PC-3 (cell line): Measurements from ENCODE around the gene STIL. TPM values are rescaled to one million over a fixed set of nuclear protein-coding genes. Genes with fewer than 3 reads are reported as not detected.
A peak's percentile ranks its signal among the peaks of the same experiment; 100 is the strongest.

ENCODE experiments used
- ATAC-seq: fragments of 200-7000 bp; cut with Tn5 transposase; 2 replicates; pipeline ENCODE4 v1.9.1; 2020; ENCODE audit warnings: mild to moderate bottlenecking, moderate library complexity
- BruUV-seq: library from RNA; stranded (reverse); fragments of 400-500 nt; replicated peaks from 2 replicates; lab custom pipeline; 2021; lab: Mats Ljungman, UMichigan
- CTCF ChIA-PET: fragments of 300-600 bp; sonication (Branson Sonifier 250); formaldehyde crosslinking; loops from one replicate; lab custom pipeline; 2022; ENCODE audit warnings: antibody characterized with exemption; lab: Charles Lee
- POLR2A ChIA-PET: fragments of 300-600 bp; sonication (Branson Sonifier 250); formaldehyde crosslinking; loops from one replicate; lab custom pipeline; 2022; ENCODE audit warnings: antibody characterized with exemption; ENCODE audit not compliant: unreplicated experiment; lab: Charles Lee
- DNase-seq: peaks from one replicate; pipeline ENCODE4 v3.0.0-alpha.2; 2015
- H2AFZ ChIP-seq: fragments of 300-600 bp; sonication (generic); 2 replicates; pipeline ENCODE4 v1.6.0; 2016; ENCODE audit warnings: antibody characterized with exemption, low read length
- H3F3A ChIP-seq: fragments of 300-600 bp; sonication (generic); one replicate; pipeline ENCODE4 v1.6.0; 2017; ENCODE audit warnings: antibody characterized with exemption, low read length, control low read depth, mild to moderate bottlenecking; ENCODE audit not compliant: unreplicated experiment
- H3K27ac ChIP-seq: fragments of 300-600 bp; sonication (generic); 2 replicates; pipeline ENCODE4 v1.5.1; 2016; ENCODE audit warnings: mild to moderate bottlenecking, low read length
- H3K27me3 ChIP-seq: fragments of 300-600 bp; sonication (generic); 2 replicates; pipeline ENCODE4 v1.6.1; 2016; ENCODE audit warnings: low read length, mixed read lengths
- H3K36me3 ChIP-seq: fragments of 300-600 bp; sonication (generic); 2 replicates; pipeline ENCODE4 v1.6.1; 2016; ENCODE audit warnings: low read depth, mixed run types, low read length, mixed read lengths
- H3K4me1 ChIP-seq: fragments of 300-600 bp; sonication (generic); 2 replicates; pipeline ENCODE4 v1.5.1; 2016; ENCODE audit warnings: low read length; ENCODE audit not compliant: insufficient read depth
- H3K4me2 ChIP-seq: fragments of 300-600 bp; sonication (generic); 2 replicates; pipeline ENCODE4 v1.6.0; 2016; ENCODE audit warnings: low read length
- H3K4me3 ChIP-seq: fragments of 300-600 bp; sonication (generic); 2 replicates; pipeline ENCODE4 v1.5.1; 2016; ENCODE audit warnings: mild to moderate bottlenecking, low read length, mixed read lengths
- H3K79me2 ChIP-seq: fragments of 300-600 bp; sonication (generic); 2 replicates; pipeline ENCODE4 v1.6.1; 2017; ENCODE audit warnings: low read length, mixed read lengths
- H3K9ac ChIP-seq: fragments of 300-600 bp; sonication (generic); 2 replicates; pipeline ENCODE4 v1.6.0; 2016; ENCODE audit warnings: mild to moderate bottlenecking, low read length
- H3K9me2 ChIP-seq: fragments of 300-600 bp; sonication (generic); replicated peaks from 2 replicates; pipeline ENCODE4 v1.6.1; 2016; ENCODE audit warnings: mixed run types, low read length, mixed read lengths
- H3K9me3 ChIP-seq: fragments of 300-600 bp; sonication (generic); 2 replicates; pipeline ENCODE4 v1.6.1; 2016; ENCODE audit warnings: low read length, mixed read lengths
- H4K20me1 ChIP-seq: fragments of 300-600 bp; sonication (generic); 2 replicates; pipeline ENCODE4 v1.6.1; 2016; ENCODE audit warnings: low read length, mixed read lengths
- EZH2 ChIP-seq: fragments of 300-600 bp; sonication (generic); IDR thresholded peaks from one replicate; pipeline ENCODE4 v1.6.1; 2017; ENCODE audit warnings: antibody characterized with exemption, mild to moderate bottlenecking, low read length; ENCODE audit not compliant: unreplicated experiment
- EZH2phosphoT487 ChIP-seq: fragments of 300-600 bp; sonication (generic); IDR thresholded peaks from 2 replicates; pipeline ENCODE4 v1.6.1; 2018; ENCODE audit warnings: mild to moderate bottlenecking, antibody characterized with exemption, low read length, borderline replicate concordance
- intact Hi-C: fragments of 100-400 bp; cut with micrococcal nuclease; formaldehyde crosslinking; loops from 2 replicates; pipeline ENCODE4 v1.9.0; 2023
- total RNA-seq: library from RNA; depleted of rRNA; stranded (reverse); fragments of >200 nt; gene quantifications from 2 replicates; pipeline ENCODE4 v1.2.3, GENCODE V29; 2014
- TF ChIP-seq, protein P1 (sequence below): fragments of 300-600 bp; sonication (generic); conservative IDR thresholded peaks from 2 replicates; pipeline ENCODE4 v1.5.1; 2017; ENCODE audit warnings: antibody characterized with exemption, low read depth, mild to moderate bottlenecking, low read length

Gene STIL
- total RNA-seq, 1 experiment from 2014 or later = 32.0 TPM

DNA sequence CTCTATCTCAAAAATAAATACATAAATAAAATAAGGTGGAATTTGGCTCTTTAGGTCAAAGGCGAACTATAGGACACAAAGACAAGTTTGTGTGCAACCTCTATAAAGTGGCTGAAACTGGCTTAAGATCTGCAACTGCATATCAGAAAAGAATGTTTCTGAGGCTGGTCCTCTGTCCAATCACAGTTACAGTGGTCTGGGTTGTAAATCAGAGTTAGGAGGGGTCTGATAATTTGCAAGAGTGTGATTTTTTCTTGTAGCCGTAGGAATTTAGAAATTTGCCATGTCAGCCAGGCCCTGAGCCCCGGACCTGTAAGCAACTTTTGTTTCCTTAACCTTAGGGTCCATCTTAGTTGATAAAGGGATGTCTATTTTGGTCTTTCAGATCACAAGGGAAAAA is 47.4 kb upstream of the STIL start:
- no peaks in the 10 kb centered on the region for H3F3A ChIP-seq
- intact Hi-C loops = no loop called here

GRCh38 chr1:47351305-47351704 is 37.4 kb upstream of the STIL start:
- Histone ChIP-seq H2AFZ (no peak overlapping the region), H3K36me3 (peaks cover 3% of the 10 kb centered on the region; the same call in 1 of the 2 replicates), H3K4me3 (no peak overlapping the region), H3K27me3 (no peaks in the 10 kb centered on the region), H3K4me1 (no peaks in the 10 kb centered on the region), H3K79me2 (peaks cover 80% of the 10 kb centered on the region), H3K27ac (peak overlapping the region; percentile 23; the same call in 1 of the 2 replicates), H4K20me1 (no peaks in the 10 kb centered on the region), H3K4me2 (no peak overlapping the region), H3K9ac (no peak overlapping the region), H3K9me2 (no peaks in the 10 kb centered on the region), H3K9me3 (no peaks in the 10 kb centered on the region), H3F3A (no peaks in the 10 kb centered on the region)
- intact Hi-C loops = no loop called here
- POLR2A ChIA-PET = no interaction called here
- no TSS peak for BruUV-seq
- CTCF ChIA-PET = interaction anchor here (0.7 kb wide), 1 partner anchor 88 kb away, joined by 8 read pairs; no protein-coding TSS in a partner anchor
- ATAC-seq = 0 out of 2 replicates have a peak, but pooled peaks have one; percentile 13
- DNase-seq = peak; percentile 34
- no peak for TF ChIP-seq EZH2
- no peak for TF ChIP-seq EZH2phosphoT487
- TF ChIP-seq, protein P1, sequence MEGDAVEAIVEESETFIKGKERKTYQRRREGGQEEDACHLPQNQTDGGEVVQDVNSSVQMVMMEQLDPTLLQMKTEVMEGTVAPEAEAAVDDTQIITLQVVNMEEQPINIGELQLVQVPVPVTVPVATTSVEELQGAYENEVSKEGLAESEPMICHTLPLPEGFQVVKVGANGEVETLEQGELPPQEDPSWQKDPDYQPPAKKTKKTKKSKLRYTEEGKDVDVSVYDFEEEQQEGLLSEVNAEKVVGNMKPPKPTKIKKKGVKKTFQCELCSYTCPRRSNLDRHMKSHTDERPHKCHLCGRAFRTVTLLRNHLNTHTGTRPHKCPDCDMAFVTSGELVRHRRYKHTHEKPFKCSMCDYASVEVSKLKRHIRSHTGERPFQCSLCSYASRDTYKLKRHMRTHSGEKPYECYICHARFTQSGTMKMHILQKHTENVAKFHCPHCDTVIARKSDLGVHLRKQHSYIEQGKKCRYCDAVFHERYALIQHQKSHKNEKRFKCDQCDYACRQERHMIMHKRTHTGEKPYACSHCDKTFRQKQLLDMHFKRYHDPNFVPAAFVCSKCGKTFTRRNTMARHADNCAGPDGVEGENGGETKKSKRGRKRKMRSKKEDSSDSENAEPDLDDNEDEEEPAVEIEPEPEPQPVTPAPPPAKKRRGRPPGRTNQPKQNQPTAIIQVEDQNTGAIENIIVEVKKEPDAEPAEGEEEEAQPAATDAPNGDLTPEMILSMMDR = no peak

More for the DNA sequence above, 47.4 kb upstream of the STIL start:
- Histone ChIP-seq H3K4me1 (no peaks in the 10 kb centered on the region), H3K4me2 (no peak overlapping the region), H2AFZ (no peak overlapping the region), H4K20me1 (peaks cover 4% of the 10 kb centered on the region; the same call in 1 of the 2 replicates), H3K9me3 (no peaks in the 10 kb centered on the region), H3K27me3 (no peaks in the 10 kb centered on the region), H3K36me3 (no peaks in the 10 kb centered on the region), H3K79me2 (peaks cover 66% of the 10 kb centered on the region), H3K9me2 (no peaks in the 10 kb centered on the region), H3K27ac (no peak overlapping the region), H3K4me3 (no peak overlapping the region), H3K9ac (no peak overlapping the region)
- no peak for ATAC-seq
- DNase-seq = no peak
- POLR2A ChIA-PET = no interaction called here
- no TSS peak for BruUV-seq
- CTCF ChIA-PET = no interaction called here
- TF ChIP-seq EZH2 (no peak), EZH2phosphoT487 (no peak)
- TF ChIP-seq, protein P1 = no peak

- intact Hi-C loops = no loop called here
- H3F3A ChIP-seq = no peaks in the 10 kb centered on the region
- ChIA-PET POLR2A (no interaction called here), CTCF (no interaction called here)
- no TSS peak for BruUV-seq
- H3K36me3 ChIP-seq = peaks cover 3% of the 10 kb centered on the region; the same call in 1 of the 2 replicates
- no peak overlapping the region for H2AFZ ChIP-seq
- H3K27me3 ChIP-seq = no peaks in the 10 kb centered on the region
- ATAC-seq = no peak
- H3K9ac ChIP-seq = no peak overlapping the region
- peaks cover 68% of the 10 kb centered on the region for H3K79me2 ChIP-seq
- no peak overlapping the region for H3K4me2 ChIP-seq
- H3K9me3 ChIP-seq = no peaks in the 10 kb centered on the region
- no peaks in the 10 kb centered on the region for H4K20me1 ChIP-seq
- TF ChIP-seq EZH2 = no peak
- TF ChIP-seq EZH2phosphoT487 = no peak
- TF ChIP-seq, protein P1 = no peak
- DNase-seq = no peak
- H3K27ac ChIP-seq = no peak overlapping the region
- no peaks in the 10 kb centered on the region for H3K4me1 ChIP-seq
- no peak overlapping the region for H3K4me3 ChIP-seq
- H3K9me2 ChIP-seq = no peaks in the 10 kb centered on the region
These were observed 34.3 kb upstream of the STIL start for GRCh38 chr1:47348246-47348645.
